ENCODE results near the gene WRNIP1. TPM values are rescaled to one million over a fixed set of nuclear protein-coding genes. Genes with fewer than 3 reads are reported as not detected.
A peak's percentile ranks its signal among the peaks of the same experiment; 100 is the strongest.

Gene WRNIP1
- total and polyA plus RNA-seq, 2 of the 13 experiments (the other 11 are each of a cell fraction or from before 2014, with no cell fraction given): 77.7 to 90.3 TPM

DNA sequence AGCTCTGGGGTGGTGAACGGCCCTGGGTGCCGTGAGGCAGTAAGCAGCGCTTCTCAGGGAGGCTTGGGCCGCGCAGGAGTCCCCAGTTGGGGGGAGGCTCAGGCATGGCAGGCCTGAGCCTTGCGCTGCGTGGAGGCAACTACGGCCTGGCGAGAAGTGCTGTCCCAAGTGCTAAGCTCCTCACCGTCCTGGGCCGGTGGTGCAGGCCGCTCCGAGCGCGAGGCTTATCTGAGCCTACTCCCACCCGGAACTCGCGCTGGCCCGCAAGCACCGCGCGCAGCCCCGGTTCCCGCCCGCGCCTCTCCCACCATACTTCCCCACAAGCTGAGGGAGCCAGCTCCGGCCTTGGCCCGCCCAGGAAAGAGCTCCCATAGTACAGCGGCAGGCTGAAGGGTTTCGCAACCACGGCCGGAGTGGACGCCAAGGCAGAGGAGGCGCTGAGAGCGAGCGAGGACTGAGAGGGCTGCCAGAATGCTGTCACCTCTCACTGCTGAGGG is 1.8 kb upstream of the WRNIP1 start (continued):
- TF ChIP-seq, protein P1, sequence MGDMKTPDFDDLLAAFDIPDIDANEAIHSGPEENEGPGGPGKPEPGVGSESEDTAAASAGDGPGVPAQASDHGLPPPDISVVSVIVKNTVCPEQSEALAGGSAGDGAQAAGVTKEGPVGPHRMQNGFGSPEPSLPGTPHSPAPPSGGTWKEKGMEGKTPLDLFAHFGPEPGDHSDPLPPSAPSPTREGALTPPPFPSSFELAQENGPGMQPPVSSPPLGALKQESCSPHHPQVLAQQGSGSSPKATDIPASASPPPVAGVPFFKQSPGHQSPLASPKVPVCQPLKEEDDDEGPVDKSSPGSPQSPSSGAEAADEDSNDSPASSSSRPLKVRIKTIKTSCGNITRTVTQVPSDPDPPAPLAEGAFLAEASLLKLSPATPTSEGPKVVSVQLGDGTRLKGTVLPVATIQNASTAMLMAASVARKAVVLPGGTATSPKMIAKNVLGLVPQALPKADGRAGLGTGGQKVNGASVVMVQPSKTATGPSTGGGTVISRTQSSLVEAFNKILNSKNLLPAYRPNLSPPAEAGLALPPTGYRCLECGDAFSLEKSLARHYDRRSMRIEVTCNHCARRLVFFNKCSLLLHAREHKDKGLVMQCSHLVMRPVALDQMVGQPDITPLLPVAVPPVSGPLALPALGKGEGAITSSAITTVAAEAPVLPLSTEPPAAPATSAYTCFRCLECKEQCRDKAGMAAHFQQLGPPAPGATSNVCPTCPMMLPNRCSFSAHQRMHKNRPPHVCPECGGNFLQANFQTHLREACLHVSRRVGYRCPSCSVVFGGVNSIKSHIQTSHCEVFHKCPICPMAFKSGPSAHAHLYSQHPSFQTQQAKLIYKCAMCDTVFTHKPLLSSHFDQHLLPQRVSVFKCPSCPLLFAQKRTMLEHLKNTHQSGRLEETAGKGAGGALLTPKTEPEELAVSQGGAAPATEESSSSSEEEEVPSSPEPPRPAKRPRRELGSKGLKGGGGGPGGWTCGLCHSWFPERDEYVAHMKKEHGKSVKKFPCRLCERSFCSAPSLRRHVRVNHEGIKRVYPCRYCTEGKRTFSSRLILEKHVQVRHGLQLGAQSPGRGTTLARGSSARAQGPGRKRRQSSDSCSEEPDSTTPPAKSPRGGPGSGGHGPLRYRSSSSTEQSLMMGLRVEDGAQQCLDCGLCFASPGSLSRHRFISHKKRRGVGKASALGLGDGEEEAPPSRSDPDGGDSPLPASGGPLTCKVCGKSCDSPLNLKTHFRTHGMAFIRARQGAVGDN (CRISPR knock-in tag; IDR thresholded peaks at IDR 0.05): peak; percentile 47; the same call in 1 of the 2 replicates
- TF ChIP-seq KAT8 (CRISPR knock-in tag; IDR thresholded peaks at IDR 0.05) (no peak), CEBPB (IDR thresholded peaks at IDR 0.05; ENCODE audit: borderline replicate concordance, low read depth, low read length) (peak; percentile 82), KDM5B (CRISPR knock-in tag; IDR thresholded peaks at IDR 0.05; ENCODE audit: borderline replicate concordance) (0 out of 2 replicates have a peak, but pooled peaks have one; percentile 34), MTA1 (CRISPR knock-in tag; IDR thresholded peaks at IDR 0.05; ENCODE audit: borderline replicate concordance) (0 out of 2 replicates have a peak, but pooled peaks have one; percentile 25), ZNF30 (CRISPR knock-in tag; IDR thresholded peaks at IDR 0.05) (no peak), ZNF883 (CRISPR knock-in tag; IDR thresholded peaks at IDR 0.05; ENCODE audit: not compliant biosample characterization) (peak; percentile 57), AGO1 (IDR thresholded peaks at IDR 0.05; ENCODE audit: low read depth, low read length, poor library complexity, severe bottlenecking) (peak; percentile 35)
- TF ChIP-seq, protein P2, sequence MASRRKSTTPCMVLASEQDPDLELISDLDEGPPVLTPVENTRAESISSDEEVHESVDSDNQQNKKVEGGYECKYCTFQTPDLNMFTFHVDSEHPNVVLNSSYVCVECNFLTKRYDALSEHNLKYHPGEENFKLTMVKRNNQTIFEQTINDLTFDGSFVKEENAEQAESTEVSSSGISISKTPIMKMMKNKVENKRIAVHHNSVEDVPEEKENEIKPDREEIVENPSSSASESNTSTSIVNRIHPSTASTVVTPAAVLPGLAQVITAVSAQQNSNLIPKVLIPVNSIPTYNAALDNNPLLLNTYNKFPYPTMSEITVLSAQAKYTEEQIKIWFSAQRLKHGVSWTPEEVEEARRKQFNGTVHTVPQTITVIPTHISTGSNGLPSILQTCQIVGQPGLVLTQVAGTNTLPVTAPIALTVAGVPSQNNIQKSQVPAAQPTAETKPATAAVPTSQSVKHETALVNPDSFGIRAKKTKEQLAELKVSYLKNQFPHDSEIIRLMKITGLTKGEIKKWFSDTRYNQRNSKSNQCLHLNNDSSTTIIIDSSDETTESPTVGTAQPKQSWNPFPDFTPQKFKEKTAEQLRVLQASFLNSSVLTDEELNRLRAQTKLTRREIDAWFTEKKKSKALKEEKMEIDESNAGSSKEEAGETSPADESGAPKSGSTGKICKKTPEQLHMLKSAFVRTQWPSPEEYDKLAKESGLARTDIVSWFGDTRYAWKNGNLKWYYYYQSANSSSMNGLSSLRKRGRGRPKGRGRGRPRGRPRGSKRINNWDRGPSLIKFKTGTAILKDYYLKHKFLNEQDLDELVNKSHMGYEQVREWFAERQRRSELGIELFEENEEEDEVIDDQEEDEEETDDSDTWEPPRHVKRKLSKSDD (CRISPR knock-in tag; IDR thresholded peaks at IDR 0.05; ENCODE audit: low read depth): peak; percentile 54; the same call in 1 of the 2 replicates

All from HepG2 (cell line).